HG03571 (cell line): ENCODE data around the gene GFPT1.
"Not testable (repeated sequence)": the region's sequence is repeated elsewhere in the genome, so short reads cannot be mapped to it uniquely, and the experiment has no call there.

Experiments used
- ATAC-seq: cut with Tn5 transposase; IDR thresholded peaks from one replicate; pipeline ENCODE4 v1.9.1; 2021; ENCODE audit not compliant: unreplicated experiment

Gene GFPT1

GRCh38 chr2:69384618-69385081, 2.4 kb downstream of the GFPT1 start:
- no peak for ATAC-seq

GRCh38 chr2:69383176-69383812, 3.7 kb downstream of the GFPT1 start:
- no peak for ATAC-seq

- ATAC-seq, result no peak
Observed at GRCh38 chr2:69382547-69382946, 4.5 kb downstream of the GFPT1 start.

GRCh38 chr2:69381337-69381737, 5.7 kb downstream of the GFPT1 start:
- ATAC-seq, result no peak

GRCh38 chr2:69380072-69380917, 6.7 kb downstream of the GFPT1 start:
- ATAC-seq, result no peak

- no peak for ATAC-seq
Observed at GRCh38 chr2:69376403-69376802, 10.6 kb downstream of the GFPT1 start.

GRCh38 chr2:69375494-69376353, 11.3 kb downstream of the GFPT1 start:
- ATAC-seq, result no peak

- no peak for ATAC-seq
Observed at GRCh38 chr2:69372767-69373166, 14.3 kb downstream of the GFPT1 start.

GRCh38 chr2:69369802-69370201, 17.2 kb downstream of the GFPT1 start:
- ATAC-seq, result no peak

- no peak for ATAC-seq
Observed at GRCh38 chr2:69368588-69368987, 18.4 kb downstream of the GFPT1 start.

- ATAC-seq, result no peak
Observed at GRCh38 chr2:69359371-69359770, 27.7 kb downstream of the GFPT1 start.

- ATAC-seq, result no peak
Observed at GRCh38 chr2:69358914-69359313, 28.1 kb downstream of the GFPT1 start.

- no peak for ATAC-seq
Observed at GRCh38 chr2:69356471-69356870, 30.6 kb downstream of the GFPT1 start.

- ATAC-seq, result not testable (repeated sequence)
Observed at GRCh38 chr2:69354976-69355375, 32.1 kb downstream of the GFPT1 start.

- ATAC-seq, result no peak
Observed at GRCh38 chr2:69353360-69353759, 33.7 kb downstream of the GFPT1 start.

GRCh38 chr2:69348781-69349180, 38.2 kb downstream of the GFPT1 start:
- no peak for ATAC-seq

- ATAC-seq, result no peak
Observed at GRCh38 chr2:69345434-69345833, 41.6 kb downstream of the GFPT1 start.

GRCh38 chr2:69344305-69344704, 42.7 kb downstream of the GFPT1 start:
- no peak for ATAC-seq

GRCh38 chr2:69340101-69340775, 46.8 kb downstream of the GFPT1 start:
- no peak for ATAC-seq

GRCh38 chr2:69335311-69335710, 51.7 kb downstream of the GFPT1 start:
- ATAC-seq, result no peak

- ATAC-seq, result no peak
Observed at GRCh38 chr2:69333352-69333751, 53.7 kb downstream of the GFPT1 start.
